ACC112 (cell line): Measurements from ENCODE around the gene NFIA.

Experiments
- H2AFZ ChIP-seq: fragments of 200-600 bp; sonication (generic); one replicate; pipeline ENCODE4 v1.6.0; 2017; ENCODE audit warnings: antibody characterized with exemption, low read length; ENCODE audit not compliant: unreplicated experiment
- H3K27ac ChIP-seq: fragments of 200-600 bp; sonication (generic); 2 replicates; pipeline ENCODE4 v1.5.1; 2014; ENCODE audit warnings: low read depth, mild to moderate bottlenecking, antibody characterized with exemption, low read length, moderate library complexity
- H3K27me3 ChIP-seq: fragments of 200-600 bp; sonication (generic); 2 replicates; pipeline ENCODE4 v1.6.1; 2014; ENCODE audit warnings: mild to moderate bottlenecking, antibody characterized with exemption, low read length, moderate library complexity, mixed read lengths; ENCODE audit not compliant: insufficient read depth
- H3K36me3 ChIP-seq: fragments of 200-600 bp; sonication (generic); 2 replicates; pipeline ENCODE4 v1.6.1; 2016; ENCODE audit warnings: mild to moderate bottlenecking, antibody characterized with exemption, low read length, moderate library complexity, mixed read lengths; ENCODE audit not compliant: insufficient read depth
- H3K4me1 ChIP-seq: fragments of 200-600 bp; sonication (generic); one replicate; pipeline ENCODE4 v1.6.1; 2016; ENCODE audit warnings: low read length, mixed read lengths; ENCODE audit not compliant: insufficient read depth, unreplicated experiment, control insufficient read depth
- H3K4me3 ChIP-seq: fragments of 200-600 bp; sonication (generic); 2 replicates; pipeline ENCODE4 v1.5.1; 2014; ENCODE audit warnings: mild to moderate bottlenecking, low read depth, low read length
- H3K79me2 ChIP-seq: fragments of 200-600 bp; sonication (generic); one replicate; pipeline ENCODE4 v1.6.0; 2016; ENCODE audit warnings: low read length; ENCODE audit not compliant: control insufficient read depth, unreplicated experiment, insufficient read depth

Gene NFIA

DNA sequence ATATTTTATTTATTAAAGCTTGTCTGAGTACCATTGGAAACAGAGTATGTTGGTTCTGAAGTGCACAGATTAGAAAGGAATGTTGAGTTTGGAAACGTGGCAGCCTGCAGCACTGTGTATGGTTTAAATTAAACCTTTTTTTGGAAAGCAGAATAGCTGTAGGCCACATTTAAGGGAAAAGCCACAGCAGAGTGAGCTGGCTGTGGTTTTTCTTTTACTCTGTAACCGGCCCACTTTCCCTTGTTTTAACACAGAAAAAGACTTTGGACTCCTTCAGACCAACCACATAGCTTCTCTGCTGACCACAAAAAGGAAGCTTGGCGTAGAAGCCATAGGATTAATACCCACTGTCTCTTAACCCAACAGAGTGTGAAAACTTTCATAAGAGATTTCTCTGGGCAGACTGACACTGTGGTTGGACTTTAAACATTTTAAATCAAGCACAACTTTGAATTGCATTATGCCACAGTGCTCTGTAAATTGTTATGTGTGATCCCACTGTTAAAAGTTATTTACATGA lies 75.2 kb downstream of the NFIA start:
- Histone ChIP-seq H2AFZ (no peak overlapping the region), H3K36me3 (no peaks in the 10 kb centered on the region), H3K79me2 (peaks cover 20% of the 10 kb centered on the region), H3K27me3 (no peaks in the 10 kb centered on the region), H3K4me3 (no peak overlapping the region), H3K27ac (peak overlapping the region; percentile 7), H3K4me1 (peaks cover 24% of the 10 kb centered on the region)

DNA sequence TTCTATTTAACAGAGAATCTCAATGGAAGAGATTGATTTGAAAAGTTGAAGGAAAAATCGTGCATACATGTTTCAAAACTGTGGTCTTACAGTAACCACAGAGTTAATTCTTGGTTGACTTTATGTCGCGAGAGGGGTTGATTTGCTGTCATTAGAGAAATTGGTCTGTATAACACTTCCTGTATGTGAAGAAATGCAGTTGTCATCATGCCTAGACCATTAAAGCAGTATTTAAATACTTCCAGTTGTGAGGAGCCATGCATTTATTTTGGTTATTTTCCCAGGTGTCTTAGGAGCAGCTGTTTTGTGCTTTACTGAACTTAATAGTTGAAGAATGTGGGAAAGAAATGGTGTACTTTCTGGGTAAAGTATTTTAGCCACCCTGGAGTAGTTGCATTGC lies 76.2 kb downstream of the NFIA start:
- Histone ChIP-seq H3K4me3 (no peak overlapping the region), H3K4me1 (peaks cover 35% of the 10 kb centered on the region), H3K27ac (no peak overlapping the region), H3K36me3 (no peaks in the 10 kb centered on the region), H3K27me3 (no peaks in the 10 kb centered on the region), H3K79me2 (peaks cover 23% of the 10 kb centered on the region), H2AFZ (no peak overlapping the region)

DNA sequence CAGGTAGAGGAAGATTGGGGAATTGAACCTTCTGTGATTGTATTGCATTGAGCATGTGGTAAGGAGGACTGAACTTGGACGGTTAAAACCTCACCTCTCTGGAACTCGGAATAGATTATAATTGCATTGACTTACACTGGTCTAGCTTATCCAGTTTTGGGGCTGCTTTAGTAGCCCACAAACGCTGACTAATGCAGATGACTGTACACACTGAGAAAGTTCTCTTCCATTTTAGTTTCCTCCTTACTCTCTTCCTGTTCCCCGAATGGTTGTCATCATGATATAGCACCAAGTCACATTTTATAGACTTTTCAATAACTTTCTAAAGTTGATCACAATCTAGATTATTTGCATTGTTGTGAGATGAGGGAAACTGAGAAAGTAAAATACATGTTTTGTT lies 78.2 kb downstream of the NFIA start:
- no peak overlapping the region for H3K4me3 ChIP-seq
- no peak overlapping the region for H3K27ac ChIP-seq
- H3K4me1 ChIP-seq, result peaks cover 41% of the 10 kb centered on the region
- no peak overlapping the region for H2AFZ ChIP-seq
- no peaks in the 10 kb centered on the region for H3K27me3 ChIP-seq
- H3K36me3 ChIP-seq, result no peaks in the 10 kb centered on the region
- H3K79me2 ChIP-seq, result peaks cover 24% of the 10 kb centered on the region

DNA sequence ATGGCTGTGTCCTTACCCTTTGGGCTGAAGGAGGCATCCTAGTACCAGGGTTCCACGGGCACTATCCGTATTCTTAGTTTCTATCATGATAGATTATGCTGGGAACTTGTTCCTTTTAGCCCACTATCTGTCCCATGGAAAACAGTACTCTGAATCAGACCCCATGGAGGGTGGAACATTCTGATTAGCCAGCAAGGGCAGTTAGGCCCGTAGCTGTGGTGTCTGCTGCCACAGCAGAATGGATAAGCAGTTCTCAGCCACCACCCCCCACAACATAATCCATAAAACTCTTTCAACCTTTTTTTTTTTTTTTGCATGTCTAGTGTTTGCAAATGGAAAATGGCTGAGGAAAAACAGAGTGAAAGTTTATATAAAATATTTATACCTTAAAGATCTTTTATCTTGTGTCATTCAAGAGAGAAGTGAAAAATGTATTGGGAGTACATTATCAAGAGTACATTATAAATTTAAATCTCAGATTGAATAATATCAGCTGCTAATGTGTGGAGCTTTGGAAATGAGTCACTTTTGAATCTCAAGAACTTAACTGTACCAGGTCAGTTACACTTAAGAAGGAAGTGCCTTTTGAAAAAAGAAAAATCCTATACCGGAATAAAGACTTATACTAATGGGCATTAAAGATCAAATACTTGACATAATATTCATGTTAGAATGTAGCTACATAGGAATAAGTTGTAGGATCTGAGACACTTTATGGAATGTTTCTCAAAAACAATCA lies 80.3 kb downstream of the NFIA start:
- Histone ChIP-seq H2AFZ (no peak overlapping the region), H3K36me3 (no peaks in the 10 kb centered on the region), H3K27ac (peak overlapping the region; percentile 19; the same call in 1 of the 2 replicates), H3K27me3 (no peaks in the 10 kb centered on the region), H3K79me2 (peaks cover 19% of the 10 kb centered on the region), H3K4me3 (no peak overlapping the region), H3K4me1 (peaks cover 30% of the 10 kb centered on the region)

DNA sequence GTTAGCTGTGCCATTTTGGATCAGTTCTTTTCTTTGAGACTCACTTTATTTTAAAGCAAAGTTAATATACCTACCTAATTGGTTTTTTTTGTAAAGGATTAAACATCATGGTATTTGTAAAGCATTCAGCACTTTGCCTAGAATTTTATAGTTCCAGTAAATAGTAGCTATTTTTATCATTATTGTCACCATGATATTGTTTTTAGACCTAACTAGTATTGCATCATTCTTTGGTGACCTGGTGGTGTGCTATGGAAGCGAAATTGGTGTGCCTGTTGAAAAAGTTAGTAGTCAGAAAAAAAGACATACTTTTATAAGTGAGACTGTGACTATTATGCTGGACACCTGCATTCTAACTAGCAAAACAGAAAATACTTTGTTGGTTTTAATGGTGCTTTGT lies 81.0 kb downstream of the NFIA start:
- Histone ChIP-seq H3K36me3 (no peaks in the 10 kb centered on the region), H3K4me1 (peaks cover 24% of the 10 kb centered on the region), H3K27me3 (no peaks in the 10 kb centered on the region), H3K79me2 (peaks cover 15% of the 10 kb centered on the region), H2AFZ (no peak overlapping the region), H3K4me3 (no peak overlapping the region), H3K27ac (peak overlapping the region; percentile 19; the same call in 1 of the 2 replicates)

DNA sequence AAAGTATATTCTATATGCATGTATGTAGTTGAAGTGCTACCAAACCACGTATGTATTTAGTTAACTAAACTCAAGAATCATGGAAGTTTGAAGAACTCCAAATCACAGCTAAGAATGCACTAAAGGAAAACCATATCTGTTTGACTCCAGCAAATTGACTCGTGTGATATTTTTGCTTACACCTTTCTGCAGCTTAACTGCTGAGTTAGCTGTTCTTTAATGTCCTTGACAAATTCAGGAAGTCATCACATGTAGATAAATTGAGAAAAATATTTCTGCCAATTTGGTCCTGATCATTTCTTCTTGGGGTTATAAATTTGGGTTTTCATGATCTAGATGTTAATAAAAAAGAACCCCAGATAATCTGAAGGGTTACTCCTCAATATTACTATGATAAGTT lies 83.0 kb downstream of the NFIA start:
- H2AFZ ChIP-seq, result no peak overlapping the region
- H3K79me2 ChIP-seq, result peaks cover 13% of the 10 kb centered on the region
- no peaks in the 10 kb centered on the region for H3K27me3 ChIP-seq
- H3K4me3 ChIP-seq, result no peak overlapping the region
- H3K4me1 ChIP-seq, result peaks cover 27% of the 10 kb centered on the region
- H3K36me3 ChIP-seq, result no peaks in the 10 kb centered on the region
- H3K27ac ChIP-seq, result no peak overlapping the region

DNA sequence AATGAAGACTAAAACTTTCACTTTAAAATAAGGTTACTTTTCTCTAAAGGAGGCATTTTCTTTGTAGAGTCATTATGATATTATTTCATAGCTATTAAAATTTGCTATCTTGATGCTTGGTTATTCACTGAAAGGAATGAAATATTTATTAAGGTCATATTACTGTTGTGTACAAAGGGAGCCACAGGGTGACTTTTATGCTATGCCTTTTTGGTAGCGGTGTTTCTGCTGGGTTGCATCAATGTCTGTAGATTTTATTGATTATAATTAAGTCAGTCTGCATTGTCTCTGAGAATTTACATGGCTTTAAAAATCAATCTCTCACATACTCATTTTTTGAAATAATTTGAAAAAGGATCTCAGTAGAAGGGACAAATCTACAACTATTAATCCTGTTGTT lies 84.9 kb downstream of the NFIA start:
- Histone ChIP-seq H3K4me3 (no peak overlapping the region), H3K27me3 (no peaks in the 10 kb centered on the region), H3K36me3 (no peaks in the 10 kb centered on the region), H3K4me1 (peaks cover 44% of the 10 kb centered on the region), H3K79me2 (peaks cover 18% of the 10 kb centered on the region), H3K27ac (no peak overlapping the region), H2AFZ (no peak overlapping the region)

DNA sequence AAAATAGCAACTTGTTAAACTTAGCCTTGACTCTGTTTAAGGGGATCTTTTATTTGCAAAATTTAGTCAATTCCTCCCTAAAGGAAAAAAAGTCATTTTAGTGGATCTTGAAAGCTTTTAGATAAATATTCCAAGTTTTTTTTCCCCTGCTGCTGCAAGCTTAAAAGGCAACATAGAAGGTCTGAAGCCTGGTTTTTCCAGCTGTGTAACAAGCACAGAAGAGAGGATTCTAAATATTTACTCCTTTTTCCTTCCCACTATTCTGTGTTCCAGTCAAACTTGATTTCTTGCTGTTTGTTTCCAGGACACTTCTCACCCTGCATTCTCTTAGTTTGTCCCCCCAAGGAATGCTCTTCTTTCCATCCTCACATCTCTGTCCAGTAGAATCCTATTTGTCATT lies 86.7 kb downstream of the NFIA start:
- peaks cover 1% of the 10 kb centered on the region; the same call in 1 of the 2 replicates for H3K36me3 ChIP-seq
- no peaks in the 10 kb centered on the region for H3K27me3 ChIP-seq
- no peak overlapping the region for H3K4me3 ChIP-seq
- no peak overlapping the region for H2AFZ ChIP-seq
- H3K27ac ChIP-seq, result no peak overlapping the region
- H3K4me1 ChIP-seq, result peaks cover 37% of the 10 kb centered on the region
- H3K79me2 ChIP-seq, result peaks cover 26% of the 10 kb centered on the region

DNA sequence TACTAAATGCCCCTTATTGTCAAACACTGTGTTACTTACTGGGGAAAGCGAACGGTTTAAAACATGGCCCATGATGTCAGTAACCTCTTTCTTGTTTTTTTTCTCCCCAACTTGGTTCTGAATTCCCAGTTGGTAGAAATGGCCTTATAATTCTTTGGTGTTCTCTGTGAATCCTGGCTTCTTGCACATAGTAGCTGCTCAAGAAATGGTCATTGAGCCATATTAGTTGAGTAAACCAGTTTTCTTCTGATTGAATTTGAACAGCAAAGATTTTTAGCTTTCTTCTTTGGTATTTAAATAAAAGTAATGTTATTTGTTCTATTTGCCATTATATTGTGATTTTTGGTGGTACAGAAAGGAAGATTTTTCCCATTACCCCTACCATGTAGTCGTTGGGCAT lies 87.3 kb downstream of the NFIA start:
- peaks cover 6% of the 10 kb centered on the region; the same call in 1 of the 2 replicates for H3K36me3 ChIP-seq
- no peak overlapping the region for H3K27ac ChIP-seq
- peaks cover 36% of the 10 kb centered on the region for H3K4me1 ChIP-seq
- H3K4me3 ChIP-seq, result no peak overlapping the region
- H3K79me2 ChIP-seq, result peaks cover 29% of the 10 kb centered on the region
- H3K27me3 ChIP-seq, result no peaks in the 10 kb centered on the region
- no peak overlapping the region for H2AFZ ChIP-seq

DNA sequence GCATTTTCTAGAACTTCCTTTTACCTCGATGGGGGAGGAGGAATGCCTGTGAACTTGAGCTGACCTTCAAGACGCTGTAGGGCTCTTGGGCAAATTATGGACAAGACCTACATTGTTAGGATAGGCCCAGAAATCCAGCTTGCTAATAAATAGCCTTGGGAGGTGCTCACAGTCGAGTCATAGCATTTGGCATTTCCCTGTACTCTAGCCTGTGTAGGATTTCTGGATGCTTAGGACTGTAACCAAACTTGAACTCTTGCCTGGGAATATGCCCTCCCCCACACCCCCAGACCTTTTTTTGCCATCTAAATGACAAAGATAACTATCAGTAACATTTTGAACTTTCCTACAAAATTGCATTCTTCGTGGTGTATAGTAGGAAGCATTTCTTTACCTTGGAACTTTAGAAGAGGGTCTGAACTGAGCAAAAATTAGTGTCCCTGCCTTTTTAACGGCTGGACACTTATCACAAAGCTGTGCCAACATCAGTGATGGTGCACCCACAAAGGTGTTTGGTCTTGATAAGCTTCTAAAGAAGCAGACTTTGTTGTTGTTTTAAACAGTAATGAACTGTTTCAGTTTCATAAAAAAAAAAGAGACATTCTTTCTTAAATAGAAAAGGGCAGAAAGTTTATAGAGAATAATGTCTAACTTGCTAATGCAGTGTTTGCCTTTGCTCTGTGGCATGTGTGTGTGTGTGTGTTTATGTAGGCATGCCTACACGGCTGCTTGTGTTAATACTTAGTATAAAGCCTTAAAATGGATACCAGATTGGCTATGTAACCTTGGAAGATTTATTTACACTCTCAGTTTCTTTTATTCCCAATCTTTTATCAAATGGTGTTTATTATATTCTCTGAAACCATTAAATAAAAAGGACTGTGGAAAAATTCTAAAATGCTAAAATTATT lies 88.2 kb downstream of the NFIA start:
- no peak overlapping the region for H2AFZ ChIP-seq
- H3K27me3 ChIP-seq, result no peaks in the 10 kb centered on the region
- peak overlapping the region; percentile 35; the same call in 1 of the 2 replicates for H3K27ac ChIP-seq
- H3K79me2 ChIP-seq, result peaks cover 34% of the 10 kb centered on the region
- peaks cover 36% of the 10 kb centered on the region for H3K4me1 ChIP-seq
- peak overlapping the region; percentile 35; the same call in 1 of the 2 replicates for H3K4me3 ChIP-seq
- peaks cover 6% of the 10 kb centered on the region; the same call in 1 of the 2 replicates for H3K36me3 ChIP-seq
